HG03135 (cell line): ENCODE results near the gene FLOT2.
"Not testable (repeated sequence)": the region's sequence is repeated elsewhere in the genome, so short reads cannot be mapped to it uniquely, and the experiment has no call there.

Experiments
- ATAC-seq: cut with Tn5 transposase; IDR thresholded peaks from one replicate; pipeline ENCODE4 v1.9.1; 2021; ENCODE audit warnings: mild to moderate bottlenecking, moderate library complexity; ENCODE audit not compliant: unreplicated experiment

FLOT2 gene

DNA sequence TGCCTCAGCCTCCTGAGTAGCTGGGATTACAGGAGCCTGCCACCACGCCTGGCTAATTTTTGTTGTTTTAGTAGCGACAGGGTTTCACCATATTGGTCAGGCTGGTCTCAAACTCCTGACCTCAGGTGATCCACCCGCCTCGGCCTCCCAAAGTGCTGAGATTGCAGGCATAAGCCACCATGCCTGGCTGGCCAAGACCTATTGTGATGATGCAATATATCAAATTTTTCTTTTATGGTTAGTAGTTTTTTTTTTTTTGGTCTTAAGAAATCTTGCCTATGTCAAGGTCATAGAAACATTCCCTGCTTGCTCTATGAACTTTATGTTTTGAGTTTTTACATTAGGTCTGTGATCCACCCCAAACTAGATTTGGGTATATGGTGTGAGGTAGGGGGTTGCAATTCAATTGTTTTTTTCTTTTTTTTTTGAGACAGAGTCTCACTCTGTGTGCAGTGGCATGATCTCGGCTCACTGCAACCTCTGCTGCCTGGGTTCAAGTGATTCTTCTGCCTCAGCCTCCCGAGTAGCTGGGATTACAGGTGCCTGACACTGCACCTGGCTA is 20.3 kb downstream of the FLOT2 start:
- ATAC-seq: not testable (repeated sequence)

GRCh38 chr17:28875848-28876550 is 21.5 kb downstream of the FLOT2 start:
- no peak for ATAC-seq

- ATAC-seq: no peak
Measured at GRCh38 chr17:28874750-28875149, 22.8 kb downstream of the FLOT2 start.

DNA sequence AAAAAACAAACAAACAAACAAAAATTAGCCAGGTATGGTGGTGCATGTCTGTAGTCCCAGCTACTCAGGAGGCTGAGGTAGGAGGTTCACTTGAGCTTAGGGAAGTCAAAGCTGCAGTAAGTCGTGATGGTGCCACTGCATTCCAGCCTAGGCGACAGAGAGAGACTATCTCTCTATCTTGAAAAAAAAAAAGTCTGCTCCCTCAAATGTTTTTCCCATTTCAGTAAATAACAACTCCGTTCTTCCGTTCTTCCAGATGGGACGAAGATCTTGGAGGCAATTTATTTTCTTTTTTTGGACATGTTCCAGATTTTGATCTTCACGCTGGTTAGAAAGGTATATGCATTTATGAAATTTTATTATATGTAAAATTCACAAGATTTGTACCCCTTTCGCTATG is 23.7 kb downstream of the FLOT2 start:
- ATAC-seq: no peak

- ATAC-seq: peak; percentile 98
Measured at GRCh38 chr17:28871056-28871579, 26.4 kb downstream of the FLOT2 start.

GRCh38 chr17:28867276-28867675 is 30.3 kb downstream of the FLOT2 start:
- ATAC-seq: no peak

GRCh38 chr17:28865946-28866752 is 31.4 kb downstream of the FLOT2 start:
- ATAC-seq: no peak

DNA sequence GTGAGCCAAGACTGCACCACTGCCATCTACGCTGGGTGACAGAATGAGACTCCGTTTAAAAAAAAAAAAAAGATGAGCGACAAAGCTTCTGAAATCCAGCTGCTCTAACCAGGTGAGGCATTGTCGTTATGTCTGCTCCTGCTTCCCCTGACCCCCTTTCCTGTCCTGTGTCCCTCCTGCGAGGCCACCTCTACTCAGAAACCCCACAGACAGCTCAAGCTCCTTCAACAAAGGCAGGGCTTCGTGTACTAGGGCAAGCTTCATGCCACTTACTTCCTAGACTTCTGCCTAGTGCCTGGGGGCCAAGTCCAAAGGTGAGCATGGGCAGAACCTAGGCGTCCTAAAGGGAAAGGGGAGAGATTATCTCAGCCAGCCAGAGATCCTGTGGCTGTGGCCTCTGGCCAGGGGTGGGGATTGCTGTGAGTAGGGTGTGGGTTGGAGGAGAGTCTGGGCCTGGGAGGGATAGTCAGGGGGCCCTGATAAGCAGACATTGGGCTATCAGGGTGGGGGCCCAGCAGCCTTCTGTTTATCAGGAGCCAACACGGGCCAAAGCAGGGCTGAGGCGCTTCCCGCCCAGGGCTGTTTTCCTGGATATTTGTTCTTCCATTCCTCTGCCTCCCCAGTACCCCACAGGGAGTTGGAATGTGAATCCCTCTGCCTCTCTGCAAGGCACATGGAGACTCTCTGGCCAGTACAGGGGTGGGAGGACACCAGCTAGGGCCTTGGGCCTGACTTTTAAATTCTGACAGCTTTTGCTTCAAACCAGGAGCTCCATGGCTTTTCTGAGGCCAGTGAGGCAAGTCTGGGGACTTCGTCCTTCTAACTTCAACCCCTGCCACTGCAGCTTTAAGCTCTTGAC is 32.3 kb downstream of the FLOT2 start:
- ATAC-seq: no peak

- no peak for ATAC-seq
Measured at GRCh38 chr17:28863953-28864352, 33.6 kb downstream of the FLOT2 start.

- no peak for ATAC-seq
Measured at GRCh38 chr17:28862561-28862960, 35.0 kb downstream of the FLOT2 start.

DNA sequence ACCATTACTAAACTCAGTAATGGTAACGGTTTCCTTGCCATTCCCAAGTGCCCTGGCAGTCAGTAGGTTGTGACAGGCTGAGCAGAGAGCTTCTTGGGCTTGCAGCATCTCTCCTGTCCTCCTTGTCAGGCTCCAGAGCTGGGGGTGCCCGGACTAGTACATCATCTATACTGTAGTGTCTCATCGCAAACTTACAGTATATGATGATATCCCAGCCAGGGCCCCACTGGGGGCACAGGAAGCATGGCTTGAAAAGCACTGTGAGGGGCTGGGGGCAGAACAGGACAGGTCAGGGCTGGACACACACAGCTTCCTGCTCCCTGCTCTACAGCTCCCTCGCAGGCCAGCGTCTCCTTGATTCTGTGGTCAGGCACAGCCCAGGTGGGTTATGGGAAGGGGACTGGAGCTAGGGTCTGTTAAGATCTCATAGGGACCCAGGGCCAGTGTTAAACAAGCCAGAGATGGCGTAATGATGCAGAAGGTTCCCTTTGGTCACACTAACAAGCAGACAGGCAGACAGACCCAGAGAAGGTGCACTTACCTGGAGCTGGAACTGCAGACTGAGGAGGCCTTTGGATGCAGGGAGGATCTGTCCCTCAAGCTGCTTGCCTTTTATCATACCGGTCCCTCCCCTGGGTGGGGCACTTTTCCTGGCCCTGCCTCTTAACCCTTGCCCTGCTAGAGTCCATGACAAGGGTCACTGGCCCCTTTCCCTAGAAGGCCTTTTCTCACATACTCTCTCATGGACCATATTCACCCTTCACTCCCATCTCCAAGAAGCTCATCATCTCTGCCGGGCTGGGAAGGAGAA is 35.9 kb downstream of the FLOT2 start:
- ATAC-seq: no peak

GRCh38 chr17:28860363-28860808 is 37.1 kb downstream of the FLOT2 start:
- ATAC-seq: no peak

DNA sequence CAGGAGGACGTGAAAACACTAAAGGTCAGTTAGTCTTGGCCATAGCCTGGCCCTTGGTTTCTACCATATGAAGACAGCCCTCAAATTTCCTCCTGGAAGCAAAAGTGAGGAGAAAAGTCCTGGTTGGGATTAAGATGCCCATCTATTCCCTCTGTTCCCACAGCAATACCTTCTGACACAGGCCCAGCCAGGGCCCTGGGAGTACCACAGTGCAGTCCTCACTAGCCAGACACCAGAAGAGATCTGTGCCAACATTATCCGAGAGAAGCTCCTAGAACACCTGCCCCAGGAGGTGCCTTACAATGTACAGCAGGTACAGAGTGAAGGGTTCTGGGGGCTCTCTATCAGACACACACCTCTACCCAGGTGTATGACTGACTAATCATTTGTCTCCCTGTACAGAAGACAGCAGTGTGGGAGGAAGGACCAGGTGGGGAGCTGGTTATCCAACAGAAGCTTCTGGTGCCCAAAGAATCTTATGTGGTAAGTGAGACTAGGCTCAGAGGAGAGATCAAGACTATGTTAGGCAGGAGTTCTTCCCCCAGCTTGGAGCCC is 38.7 kb downstream of the FLOT2 start:
- ATAC-seq: no peak

- ATAC-seq: no peak
Measured at GRCh38 chr17:28857905-28858800, 39.4 kb downstream of the FLOT2 start.

- no peak for ATAC-seq
Measured at GRCh38 chr17:28856028-28856574, 41.4 kb downstream of the FLOT2 start.

DNA sequence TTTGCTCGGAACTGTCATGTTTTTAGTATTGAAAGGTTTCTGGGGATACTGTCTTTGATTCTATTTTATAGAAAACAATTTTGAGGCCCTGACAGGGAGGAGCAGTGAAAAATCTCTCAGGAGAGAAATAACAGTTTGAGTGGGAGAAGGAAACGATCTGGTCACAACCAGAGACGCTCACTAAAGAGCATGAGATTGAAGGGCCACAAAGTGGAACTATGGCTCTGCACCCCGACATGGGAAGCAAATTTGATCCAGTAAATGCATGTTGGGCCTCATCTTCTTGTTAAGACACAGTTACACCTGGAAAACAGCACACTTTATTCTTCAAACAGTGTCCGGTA is 42.2 kb downstream of the FLOT2 start:
- ATAC-seq: no peak

GRCh38 chr17:28854457-28855335 is 42.8 kb downstream of the FLOT2 start, which contains the start of gene ERAL1:
TSS of gene ERAL1 (plus strand) at chr17:28855016. CDS start at chr17:28855035, 19 bp downstream.
- peak; percentile 89 for ATAC-seq
